ENCODE results near the gene FEM1A. TPM values are rescaled to one million over a fixed set of nuclear protein-coding genes. Genes with fewer than 3 reads are reported as not detected.

The FEM1A gene
- polyA plus RNA-seq, 1 of the 3 experiments (the other 2 are of a cell fraction): 4.8 TPM

- H3K27me3 ChIP-seq (ENCODE audit: insufficient read depth): no peaks in the 10 kb centered on the region
- no peak for DNase-seq
- peaks cover 0 to 5% of the 10 kb centered on the region in 2 experiments for H3K36me3 ChIP-seq (replicated peaks in 1 of 2; ENCODE audit: control insufficient read depth in 1 of 2, insufficient read depth in 2 of 2, low read length in 1 of 2)
- no peak overlapping the region for H3K9ac ChIP-seq
- no peaks in the 10 kb centered on the region for H4K20me1 ChIP-seq (ENCODE audit: insufficient read depth)
- H3K9me2 ChIP-seq: no peaks in the 10 kb centered on the region
- no peak overlapping the region for H3K4me3 ChIP-seq (ENCODE audit: low read depth in 2 of 2, low read length in 1 of 2)
- peaks cover 15% of the 10 kb centered on the region for H3F3A ChIP-seq (replicated peaks; ENCODE audit: insufficient read depth)
- no peak overlapping the region for H3K4me2 ChIP-seq
- peaks cover 41% of the 10 kb centered on the region for H3K79me2 ChIP-seq (ENCODE audit: insufficient read depth)
- H3K9me3 ChIP-seq: no peaks in the 10 kb centered on the region
- H3K4me1 ChIP-seq (ENCODE audit: control insufficient read depth in 1 of 2, insufficient read depth in 2 of 2, low read depth in 1 of 2, low read length in 1 of 2): peaks cover 5% of the 10 kb centered on the region in 2 experiments; a peak in 1 of 4 replicates
- TF ChIP-seq EZH2phosphoT487 (IDR thresholded peaks at IDR 0.05; ENCODE audit: borderline replicate concordance, low read depth): no peak
- no peak overlapping the region for H3K27ac ChIP-seq (ENCODE audit: low read depth in 2 of 2, low read length in 1 of 2)
- 88% methylated on average over 5 of the region's 5 CpGs for WGBS (ENCODE audit: low lambda C conversion rate)
- ChIA-PET POLR2A (no interaction called here), CTCF (interaction anchor here (1.0 to 2.1 kb wide), 2 partner anchors 23 to 40 kb away, joined by 3 to 16 read pairs; no protein-coding TSS in a partner anchor)
- H2AFZ ChIP-seq (ENCODE audit: low read depth): no peak overlapping the region
Observed at GRCh38 chr19:4832776-4833175, 41.2 kb downstream of the FEM1A start.

GRCh38 chr19:4839192-4839591 lies 47.7 kb downstream of the FEM1A start:
- no peak for DNase-seq
- Histone ChIP-seq H3K36me3 (replicated peaks in 1 of 2; ENCODE audit: control insufficient read depth in 1 of 2, insufficient read depth in 2 of 2, low read length in 1 of 2) (peaks cover 8 to 40% of the 10 kb centered on the region in 2 experiments), H3K27ac (ENCODE audit: low read depth in 2 of 2, low read length in 1 of 2) (no peak overlapping the region), H3K4me1 (ENCODE audit: control insufficient read depth in 1 of 2, insufficient read depth in 2 of 2, low read depth in 1 of 2, low read length in 1 of 2) (no peaks in the 10 kb centered on the region), H3K9me2 (no peaks in the 10 kb centered on the region), H3F3A (replicated peaks; ENCODE audit: insufficient read depth) (peaks cover 22% of the 10 kb centered on the region), H4K20me1 (ENCODE audit: insufficient read depth) (no peaks in the 10 kb centered on the region), H3K9me3 (no peaks in the 10 kb centered on the region), H2AFZ (ENCODE audit: low read depth) (no peak overlapping the region), H3K4me3 (ENCODE audit: low read depth in 2 of 2, low read length in 1 of 2) (no peak overlapping the region), H3K9ac (no peak overlapping the region), H3K79me2 (ENCODE audit: insufficient read depth) (no peaks in the 10 kb centered on the region; the same call in 1 of the 2 replicates), H3K4me2 (no peak overlapping the region), H3K27me3 (ENCODE audit: insufficient read depth) (no peaks in the 10 kb centered on the region)
- no peak for TF ChIP-seq POLR2AphosphoS5 (IDR thresholded peaks at IDR 0.05; ENCODE audit: low read depth, low read length)
- no peak for TF ChIP-seq SMC3 (IDR thresholded peaks at IDR 0.05; ENCODE audit: low read depth, low read length)
- no peak for TF ChIP-seq EP300 (IDR thresholded peaks at IDR 0.05; ENCODE audit: borderline replicate concordance in 1 of 2, low read depth in 1 of 2, low read length in 1 of 2)
- no peak for TF ChIP-seq EZH2phosphoT487 (IDR thresholded peaks at IDR 0.05; ENCODE audit: borderline replicate concordance, low read depth)
- TF ChIP-seq MEF2A (IDR thresholded peaks at IDR 0.05; ENCODE audit: borderline replicate concordance, low read depth): no peak
- no peak for TF ChIP-seq RAD21 (IDR thresholded peaks at IDR 0.05; ENCODE audit: low read length)
- no peak for TF ChIP-seq GABPA (IDR thresholded peaks at IDR 0.05; ENCODE audit: low read depth)
- TF ChIP-seq USF2 (IDR thresholded peaks at IDR 0.05; ENCODE audit: borderline replicate concordance, low read depth, low read length): no peak
- TF ChIP-seq IRF3 (IDR thresholded peaks at IDR 0.05; ENCODE audit: low read depth, low read length): no peak
- no peak for TF ChIP-seq RXRA (IDR thresholded peaks at IDR 0.05; ENCODE audit: borderline replicate concordance, low read depth)
- TF ChIP-seq FOXM1 (IDR thresholded peaks at IDR 0.05; ENCODE audit: low read depth): no peak
- WGBS (ENCODE audit: low lambda C conversion rate): 97% methylated on average over 16 of the region's 17 CpGs
- ChIA-PET POLR2A (no interaction called here), CTCF (interaction anchor here (2.2 to 2.6 kb wide), 2 partner anchors 13 to 30 kb away, joined by 8 to 10 read pairs; no protein-coding TSS in a partner anchor)

All from SK-N-SH (cell line).